Neuronal stem cell (in vitro differentiated cells): ENCODE data around the gene NEURL1B.

Experiments
- DNase-seq: peaks from one replicate; pipeline ENCODE4 v3.0.0-alpha.2; 2013; ENCODE audit warnings: low spot score
- H2AFZ ChIP-seq: one replicate; pipeline ENCODE4 v1.6.1; 2013; ENCODE audit warnings: mild to moderate bottlenecking, low read length, inconsistent platforms
- H2AK5ac ChIP-seq: 2 replicates; pipeline ENCODE4 v1.6.1; 2013; ENCODE audit warnings: low read depth, mild to moderate bottlenecking, inconsistent platforms, low read length, moderate library complexity, mixed read lengths
- H2BK120ac ChIP-seq: 2 replicates; pipeline ENCODE4 v1.6.1; 2013; ENCODE audit warnings: low read depth, mild to moderate bottlenecking, inconsistent platforms, low read length, moderate library complexity, mixed read lengths
- H2BK12ac ChIP-seq: one replicate; pipeline ENCODE4 v1.6.1; 2013; ENCODE audit warnings: low read length, inconsistent platforms
- H2BK15ac ChIP-seq: 2 replicates; pipeline ENCODE4 v1.6.1; 2013; ENCODE audit warnings: mild to moderate bottlenecking, low read length, inconsistent platforms, mixed read lengths
- H2BK5ac ChIP-seq: one replicate; pipeline ENCODE4 v1.6.1; 2013; ENCODE audit warnings: inconsistent platforms, mild to moderate bottlenecking, low read length, moderate library complexity
- H3K14ac ChIP-seq: one replicate; pipeline ENCODE4 v1.6.1; 2013; ENCODE audit warnings: low read length, inconsistent platforms
- H3K18ac ChIP-seq: 2 replicates; pipeline ENCODE4 v1.6.1; 2013; ENCODE audit warnings: low read length, inconsistent platforms
- H3K23ac ChIP-seq: 2 replicates; pipeline ENCODE4 v1.6.1; 2013; ENCODE audit warnings: low read depth, mild to moderate bottlenecking, mixed read lengths, low read length, inconsistent platforms; ENCODE audit not compliant: poor library complexity
- H3K27ac ChIP-seq: replicated peaks from 3 replicates; pipeline ENCODE4 v1.5.1; 2013; ENCODE audit warnings: low read length, inconsistent platforms
- H3K27me3 ChIP-seq, 3 experiments: 2 replicates each; pipeline ENCODE4 v1.6.1; 2013; ENCODE audit warnings: low read length in 3 of 3, mild to moderate bottlenecking in 2 of 3, inconsistent platforms in 1 of 3, low read depth in 1 of 3, mixed read lengths in 1 of 3, moderate library complexity in 1 of 3; ENCODE audit not compliant: control insufficient read depth in 3 of 3, insufficient read depth in 3 of 3
- H3K36me3 ChIP-seq, 2 donors: replicated peaks in 1 of 2; 2 replicates each; pipeline ENCODE4 v1.6.1; 2013; ENCODE audit warnings: low read length in 2 of 2; ENCODE audit not compliant: control insufficient read depth in 2 of 2, insufficient read depth in 2 of 2
- H3K4ac ChIP-seq: 2 replicates; pipeline ENCODE4 v1.6.1; 2013; ENCODE audit warnings: inconsistent platforms, mild to moderate bottlenecking, low read length, moderate library complexity
- H3K4me1 ChIP-seq, 2 donors: 1 replicate in 1 of 2; 2 replicates in 1 of 2; pipeline ENCODE4 v1.6.1; 2013; ENCODE audit warnings: low read length in 2 of 2, low read depth in 1 of 2; ENCODE audit not compliant: control insufficient read depth in 2 of 2, insufficient read depth in 1 of 2
- H3K4me2 ChIP-seq: one replicate; pipeline ENCODE4 v1.6.1; 2013; ENCODE audit warnings: mild to moderate bottlenecking, low read length, inconsistent platforms; ENCODE audit not compliant: insufficient read depth, poor library complexity, severe bottlenecking
- H3K4me3 ChIP-seq, 2 donors: 2 replicates each; pipeline ENCODE4 v1.5.1; 2013; ENCODE audit warnings: low read length in 2 of 2, mild to moderate bottlenecking in 2 of 2, inconsistent platforms in 1 of 2, moderate library complexity in 1 of 2
- H3K79me1 ChIP-seq: one replicate; pipeline ENCODE4 v1.6.1; 2013; ENCODE audit warnings: low read depth, mild to moderate bottlenecking, inconsistent platforms, low read length, moderate library complexity
- H3K9ac ChIP-seq: one replicate; pipeline ENCODE4 v1.6.1; 2013; ENCODE audit warnings: mild to moderate bottlenecking, low read depth, low read length, inconsistent platforms; ENCODE audit not compliant: poor library complexity
- H3K9me3 ChIP-seq, 2 donors: replicated peaks in 1 of 2; 2 replicates each; pipeline versions ENCODE3 to v1.6.1; 2013; ENCODE audit warnings: low read length in 2 of 2, mild to moderate bottlenecking in 2 of 2, inconsistent platforms in 1 of 2, low read depth in 1 of 2, mixed read lengths in 1 of 2, moderate library complexity in 1 of 2; ENCODE audit not compliant: control insufficient read depth in 2 of 2, insufficient read depth in 1 of 2
- H4K8ac ChIP-seq: one replicate; pipeline ENCODE4 v1.6.1; 2013; ENCODE audit warnings: low read depth, mild to moderate bottlenecking, inconsistent platforms, low read length, moderate library complexity
- H4K91ac ChIP-seq: one replicate; pipeline ENCODE4 v1.6.1; 2013; ENCODE audit warnings: low read length, low read depth, mild to moderate bottlenecking, inconsistent platforms; ENCODE audit not compliant: poor library complexity
- WGBS, 2 donors: extraction: QIAGEN DNeasy Blood & Tissue Kit; methylation state at CpG; one replicate each; pipeline ENCODE4 v1.1.7; 2013; ENCODE audit warnings: missing lambda C conversion rate in 2 of 2, mixed read lengths in 1 of 2; ENCODE audit not compliant: insufficient read length in 2 of 2, insufficient replicate concordance in 1 of 2; ENCODE audit errors: extremely low coverage in 2 of 2; 5-methylcytosine and 5-hydroxymethylcytosine counted together

The NEURL1B gene

GRCh38 chr5:172645271-172646055 is 4.4 kb downstream of the NEURL1B start:
- no peak overlapping the region for H2AFZ ChIP-seq
- no peak overlapping the region for H3K27ac ChIP-seq
- peaks cover 7 to 19% of the 10 kb centered on the region in 2 donors for H3K4me1 ChIP-seq
- H3K9me3 ChIP-seq, result no peaks in the 10 kb centered on the region
- H2BK5ac ChIP-seq, result no peak overlapping the region
- no peak overlapping the region for H3K9ac ChIP-seq
- no peak overlapping the region for H2AK5ac ChIP-seq
- no peak overlapping the region for H3K14ac ChIP-seq
- H3K27me3 ChIP-seq, result peaks cover 0 to under 1% (median 0%) of the 10 kb centered on the region in 3 experiments
- peaks cover 2% of the 10 kb centered on the region for H3K79me1 ChIP-seq
- no peak overlapping the region for H2BK12ac ChIP-seq
- H3K4ac ChIP-seq, result no peak overlapping the region
- H3K4me3 ChIP-seq, result no peak overlapping the region
- no CpG with 5 or more reads among the region's 11 CpGs for WGBS, 2 donors
- H3K4me2 ChIP-seq, result no peak overlapping the region
- H4K8ac ChIP-seq, result no peak overlapping the region
- no peak overlapping the region for H3K23ac ChIP-seq
- H2BK15ac ChIP-seq, result no peak overlapping the region
- H2BK120ac ChIP-seq, result no peak overlapping the region
- no peak overlapping the region for H4K91ac ChIP-seq
- no peaks in the 10 kb centered on the region for H3K36me3 ChIP-seq
- DNase-seq, result no peak
- no peak overlapping the region for H3K18ac ChIP-seq

GRCh38 chr5:172646716-172647285 is 5.7 kb downstream of the NEURL1B start:
- Histone ChIP-seq H3K27me3 (no peaks in the 10 kb centered on the region), H2BK15ac (no peak overlapping the region), H2BK12ac (no peak overlapping the region), H4K91ac (no peak overlapping the region), H3K4me3 (no peak overlapping the region), H3K23ac (no peak overlapping the region), H3K36me3 (no peaks in the 10 kb centered on the region), H3K4me2 (no peak overlapping the region), H3K4me1 (peaks cover 4 to 17% of the 10 kb centered on the region in 2 donors), H2BK5ac (no peak overlapping the region), H3K14ac (no peak overlapping the region), H3K27ac (no peak overlapping the region), H3K18ac (no peak overlapping the region), H3K9me3 (no peaks in the 10 kb centered on the region), H3K9ac (no peak overlapping the region), H3K4ac (no peak overlapping the region), H2AFZ (no peak overlapping the region), H3K79me1 (peaks cover 2% of the 10 kb centered on the region), H2AK5ac (no peak overlapping the region), H2BK120ac (no peak overlapping the region), H4K8ac (no peak overlapping the region)
- no CpG with 5 or more reads among the region's 10 CpGs for WGBS, 2 donors
- no peak for DNase-seq

GRCh38 chr5:172647352-172648012 is 6.4 kb downstream of the NEURL1B start:
- Histone ChIP-seq H3K18ac (no peak overlapping the region), H3K27me3 (no peaks in the 10 kb centered on the region), H3K4me3 (no peak overlapping the region), H2BK12ac (no peak overlapping the region), H2BK5ac (no peak overlapping the region), H3K36me3 (no peaks in the 10 kb centered on the region), H3K79me1 (peaks cover 2% of the 10 kb centered on the region), H3K14ac (no peak overlapping the region), H3K9me3 (no peaks in the 10 kb centered on the region), H4K91ac (no peak overlapping the region), H4K8ac (no peak overlapping the region), H2AK5ac (no peak overlapping the region), H3K4me1 (peaks cover under 1 to 14% of the 10 kb centered on the region in 2 donors), H2BK120ac (no peak overlapping the region), H3K27ac (no peak overlapping the region), H3K4me2 (no peak overlapping the region), H3K4ac (no peak overlapping the region), H3K23ac (no peak overlapping the region), H3K9ac (no peak overlapping the region), H2AFZ (no peak overlapping the region), H2BK15ac (no peak overlapping the region)
- WGBS, 2 donors, result no CpG with 5 or more reads among the region's 11 CpGs
- no peak for DNase-seq

GRCh38 chr5:172648013-172648381 is 6.9 kb downstream of the NEURL1B start:
- Histone ChIP-seq H3K23ac (no peak overlapping the region), H4K8ac (no peak overlapping the region), H2BK5ac (no peak overlapping the region), H3K27me3 (no peaks in the 10 kb centered on the region), H3K4me2 (no peak overlapping the region), H3K79me1 (peaks cover 2% of the 10 kb centered on the region), H2BK120ac (no peak overlapping the region), H3K9me3 (no peaks in the 10 kb centered on the region), H3K14ac (no peak overlapping the region), H4K91ac (no peak overlapping the region), H3K36me3 (no peaks in the 10 kb centered on the region), H2AFZ (no peak overlapping the region), H3K4me1 (peaks cover 0 to 14% of the 10 kb centered on the region in 2 donors), H2BK12ac (no peak overlapping the region), H3K18ac (no peak overlapping the region), H2AK5ac (no peak overlapping the region), H3K4me3 (no peak overlapping the region), H3K4ac (no peak overlapping the region), H2BK15ac (no peak overlapping the region), H3K27ac (no peak overlapping the region), H3K9ac (no peak overlapping the region)
- no CpG with 5 or more reads among the region's 7 CpGs for WGBS, 2 donors
- DNase-seq, result no peak
